HG03469 (cell line): ENCODE data around the gene ADARB2.

Experiments
- ATAC-seq: cut with Tn5 transposase; IDR thresholded peaks from one replicate; pipeline ENCODE4 v1.9.1; 2021; ENCODE audit warnings: mild to moderate bottlenecking, moderate library complexity, moderate number of reproducible peaks; ENCODE audit not compliant: unreplicated experiment

The ADARB2 gene

GRCh38 chr10:1155791-1156615 lies 581.3 kb downstream of the ADARB2 start:
- ATAC-seq: no peak

- no peak for ATAC-seq
Observed at GRCh38 chr10:1154531-1155295, 582.6 kb downstream of the ADARB2 start.

- no peak for ATAC-seq
Observed at GRCh38 chr10:1153805-1154351, 583.4 kb downstream of the ADARB2 start.

GRCh38 chr10:1153251-1153763 lies 584.0 kb downstream of the ADARB2 start:
- ATAC-seq: no peak

- ATAC-seq: no peak
Observed at GRCh38 chr10:1152386-1153250, 584.7 kb downstream of the ADARB2 start.

- no peak for ATAC-seq
Observed at GRCh38 chr10:1151076-1152033, 586.0 kb downstream of the ADARB2 start.

GRCh38 chr10:1150638-1150955 lies 586.7 kb downstream of the ADARB2 start:
- ATAC-seq: no peak

- no peak for ATAC-seq
Observed at GRCh38 chr10:1149793-1150637, 587.3 kb downstream of the ADARB2 start.

- ATAC-seq: no peak
Observed at GRCh38 chr10:1148855-1149605, 588.3 kb downstream of the ADARB2 start.

GRCh38 chr10:1147810-1148209 lies 589.5 kb downstream of the ADARB2 start:
- ATAC-seq: no peak

GRCh38 chr10:1142596-1142995 lies 594.7 kb downstream of the ADARB2 start:
- ATAC-seq: no peak

GRCh38 chr10:1141701-1142100 lies 595.6 kb downstream of the ADARB2 start:
- ATAC-seq: no peak

GRCh38 chr10:1141261-1141660 lies 596.1 kb downstream of the ADARB2 start:
- no peak for ATAC-seq

GRCh38 chr10:1138529-1138928 lies 598.8 kb downstream of the ADARB2 start:
- no peak for ATAC-seq

- ATAC-seq: no peak
Observed at GRCh38 chr10:1137499-1138163, 599.7 kb downstream of the ADARB2 start.

- no peak for ATAC-seq
Observed at GRCh38 chr10:1136268-1136667, 601.1 kb downstream of the ADARB2 start.

- ATAC-seq: no peak
Observed at GRCh38 chr10:1134156-1134555, 603.2 kb downstream of the ADARB2 start.
